Liver (tissue), 9 donors: ENCODE measurements around the gene ZDHHC14. TPM values are rescaled to one million over a fixed set of nuclear protein-coding genes. Genes with fewer than 3 reads are reported as not detected.

Source experiments
- DNase-seq: peaks from one replicate; pipeline ENCODE4 v3.0.0-alpha.2; 2017; ENCODE audit warnings: low spot score
- H3K27ac ChIP-seq, 2 donors: one replicate each; pipeline ENCODE4 v1.7.0; 2013; ENCODE audit warnings: inconsistent platforms in 2 of 2, low read length in 2 of 2, control low read depth in 1 of 2, low read depth in 1 of 2, mild to moderate bottlenecking in 1 of 2
- H3K27me3 ChIP-seq, 4 donors: one replicate each; pipeline versions ENCODE4 v1.6.1 to v1.7.0; 2013; ENCODE audit warnings: low read length in 3 of 4, inconsistent platforms in 1 of 4, mild to moderate bottlenecking in 1 of 4, moderate library complexity in 1 of 4; ENCODE audit not compliant: control insufficient read depth in 4 of 4, insufficient read depth in 4 of 4
- H3K36me3 ChIP-seq, 4 donors: one replicate each; pipeline versions ENCODE4 v1.6.1 to v1.7.0; 2013; ENCODE audit warnings: low read length in 3 of 4, mild to moderate bottlenecking in 3 of 4, low read depth in 1 of 4, moderate library complexity in 1 of 4; ENCODE audit not compliant: control insufficient read depth in 4 of 4, insufficient read depth in 3 of 4
- H3K4me1 ChIP-seq, 4 donors: one replicate each; pipeline versions ENCODE4 v1.6.1 to v1.7.0; 2013; ENCODE audit warnings: low read length in 3 of 4, mild to moderate bottlenecking in 3 of 4, moderate library complexity in 1 of 4; ENCODE audit not compliant: control insufficient read depth in 4 of 4, insufficient read depth in 4 of 4
- H3K4me3 ChIP-seq, 3 donors: one replicate each; pipeline versions ENCODE4 v1.6.1 to v1.7.0; 2013; ENCODE audit warnings: low read length in 3 of 3, control low read depth in 1 of 3, low read depth in 1 of 3, mild to moderate bottlenecking in 1 of 3
- H3K9ac ChIP-seq, 2 donors: one replicate each; pipeline ENCODE4 v1.7.0; 2013; ENCODE audit warnings: low read length in 2 of 2, mild to moderate bottlenecking in 2 of 2, moderate library complexity in 2 of 2, control low read depth in 1 of 2, low read depth in 1 of 2
- H3K9me3 ChIP-seq, 4 donors: one replicate each; pipeline versions ENCODE4 v1.6.1 to v1.7.0; 2013; ENCODE audit warnings: low read length in 3 of 4; ENCODE audit not compliant: control insufficient read depth in 4 of 4
- FOXA1 ChIP-seq: IDR thresholded peaks from 2 replicates; pipeline ENCODE4 v1.6.1; 2016; ENCODE audit warnings: antibody characterized with exemption
- GABPA ChIP-seq, 2 donors: IDR thresholded peaks in 1 of 2; conservative IDR thresholded peaks in 1 of 2; 2 replicates each; pipeline ENCODE4 v1.6.1; 2016; ENCODE audit warnings: antibody characterized with exemption in 2 of 2, mild to moderate bottlenecking in 1 of 2, moderate library complexity in 1 of 2
- HNF4G ChIP-seq: IDR thresholded peaks from 2 replicates; pipeline ENCODE4 v1.6.1; 2016; ENCODE audit warnings: antibody characterized with exemption
- JUND ChIP-seq, 2 donors: IDR thresholded peaks; 2 replicates each; pipeline ENCODE4 v1.6.1; 2016; ENCODE audit warnings: antibody characterized with exemption in 2 of 2
- RAD21 ChIP-seq, 2 donors: IDR thresholded peaks; 2 replicates each; pipeline ENCODE4 v1.6.1; 2016; ENCODE audit warnings: antibody characterized with exemption in 2 of 2, mild to moderate bottlenecking in 2 of 2
- RXRA ChIP-seq, 2 donors: IDR thresholded peaks; 2 replicates each; pipeline ENCODE4 v1.6.1; 2017 to 2018; ENCODE audit warnings: antibody characterized with exemption in 2 of 2, mild to moderate bottlenecking in 1 of 2
- TAF1 ChIP-seq: conservative IDR thresholded peaks from 2 replicates; pipeline ENCODE4 v1.6.1; 2016; ENCODE audit warnings: antibody characterized with exemption, mild to moderate bottlenecking
- YY1 ChIP-seq: IDR thresholded peaks from 2 replicates; pipeline ENCODE4 v1.6.1; 2016; ENCODE audit warnings: antibody characterized with exemption, mild to moderate bottlenecking
- WGBS: extraction: QIAGEN DNeasy Blood & Tissue Kit; methylation state at CpG from one replicate; pipeline ENCODE4 v1.1.7; 2013; 5-methylcytosine and 5-hydroxymethylcytosine counted together
- polyA plus RNA-seq, 2 donors: library from polyadenylated mRNA; stranded (reverse) in 1 of 2; unstranded in 1 of 2; fragments of 200-250 nt in 1 of 2; fragments of >200 nt in 1 of 2; fragmentation: Nextera tagmentation in 1 of 2; extraction: Ambion mirVana in 1 of 2; gene quantifications; one replicate each; pipeline versions ENCODE4 v1.2.1 to v1.2.3, GENCODE V29; 2013 to 2015
- total RNA-seq, 2 donors: library from RNA; depleted of rRNA; stranded (reverse); fragments of >200 nt; gene quantifications; one replicate each; pipeline ENCODE4 v1.2.3, GENCODE V29; 2014
- TF ChIP-seq, protein P1 (sequence below): fragments of 150-350 bp; IDR thresholded peaks from 2 replicates; pipeline ENCODE4 v1.5.1; 2017; ENCODE audit warnings: improper control_type of control experiment, low read depth, low read length; ENCODE audit not compliant: missing input control
- TF ChIP-seq, protein P2 (sequence below): IDR thresholded peaks from 2 replicates; pipeline ENCODE4 v1.6.1; 2016; ENCODE audit warnings: antibody characterized with exemption
- TF ChIP-seq, protein P3 (sequence below): IDR thresholded peaks from 2 replicates; pipeline ENCODE4 v1.6.1; 2016; ENCODE audit warnings: antibody characterized with exemption
- TF ChIP-seq, protein P4 (sequence below): IDR thresholded peaks from 2 replicates; pipeline ENCODE4 v1.6.1; 2016; ENCODE audit warnings: antibody characterized with exemption
- donor health status: healthy.
- donor health status: healthy.
- donor health status: healthy.
- donor health status: healthy.
- donor health status: healthy.

The ZDHHC14 gene
- total and polyA plus RNA-seq, 4 donors, result 4.4 to 11.7 (median 8.4) TPM

DNA sequence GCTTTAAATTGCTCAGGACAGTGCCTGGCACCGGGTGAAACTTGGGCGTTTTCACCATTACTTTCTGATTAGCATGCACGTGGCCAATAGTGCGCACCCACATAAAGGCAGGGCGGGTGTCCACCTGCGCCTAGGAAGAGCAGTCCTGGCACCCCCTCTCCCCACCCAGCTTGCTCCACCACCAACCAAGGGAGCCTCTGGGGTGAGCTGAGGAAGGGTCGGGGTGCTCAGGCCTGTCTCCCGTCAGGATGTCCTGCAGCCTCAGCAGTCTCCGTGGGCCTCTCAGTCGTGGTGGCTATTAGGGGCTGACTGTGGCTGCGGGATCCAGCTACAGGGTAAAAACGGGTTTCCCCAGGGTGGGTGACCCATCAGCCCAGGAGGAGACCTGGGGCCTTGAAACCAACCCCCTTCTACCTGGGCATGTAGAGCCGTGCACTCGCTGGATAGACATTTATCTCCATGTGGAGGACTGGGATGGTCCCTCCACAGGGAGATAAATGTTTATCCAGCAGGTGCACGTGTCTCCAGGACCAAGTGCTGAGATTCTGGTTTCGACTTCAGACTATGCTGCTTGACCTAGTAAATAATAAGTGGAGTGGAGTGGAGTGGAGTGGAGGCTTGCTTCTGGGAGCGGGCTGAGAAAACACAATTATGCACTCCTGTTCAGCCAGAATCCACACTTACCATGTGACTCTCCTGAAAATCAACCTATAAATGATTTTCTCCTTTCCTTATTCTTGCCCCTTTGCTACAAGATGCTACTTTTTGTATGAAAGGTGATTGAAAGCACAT is 91.1 kb downstream of the ZDHHC14 start:
- DNase-seq, result no peak
- WGBS, result 96% methylated on average over 17 of the region's 17 CpGs
- no peak overlapping the region for H3K9ac ChIP-seq
- H3K9me3 ChIP-seq, result no peaks in the 10 kb centered on the region
- H3K36me3 ChIP-seq, result no peaks in the 10 kb centered on the region
- no peak overlapping the region for H3K27ac ChIP-seq
- H3K27me3 ChIP-seq, result no peaks in the 10 kb centered on the region
- peaks cover 0 to 3% (median 0%) of the 10 kb centered on the region in 4 donors for H3K4me1 ChIP-seq
- TF ChIP-seq RXRA (IDR thresholded peaks at IDR 0.05), result no peak
- no peak for TF ChIP-seq JUND (IDR thresholded peaks at IDR 0.05)
- TF ChIP-seq RAD21 (IDR thresholded peaks at IDR 0.05), result no peak
- TF ChIP-seq HNF4G, result no peak
- TF ChIP-seq, protein P1, sequence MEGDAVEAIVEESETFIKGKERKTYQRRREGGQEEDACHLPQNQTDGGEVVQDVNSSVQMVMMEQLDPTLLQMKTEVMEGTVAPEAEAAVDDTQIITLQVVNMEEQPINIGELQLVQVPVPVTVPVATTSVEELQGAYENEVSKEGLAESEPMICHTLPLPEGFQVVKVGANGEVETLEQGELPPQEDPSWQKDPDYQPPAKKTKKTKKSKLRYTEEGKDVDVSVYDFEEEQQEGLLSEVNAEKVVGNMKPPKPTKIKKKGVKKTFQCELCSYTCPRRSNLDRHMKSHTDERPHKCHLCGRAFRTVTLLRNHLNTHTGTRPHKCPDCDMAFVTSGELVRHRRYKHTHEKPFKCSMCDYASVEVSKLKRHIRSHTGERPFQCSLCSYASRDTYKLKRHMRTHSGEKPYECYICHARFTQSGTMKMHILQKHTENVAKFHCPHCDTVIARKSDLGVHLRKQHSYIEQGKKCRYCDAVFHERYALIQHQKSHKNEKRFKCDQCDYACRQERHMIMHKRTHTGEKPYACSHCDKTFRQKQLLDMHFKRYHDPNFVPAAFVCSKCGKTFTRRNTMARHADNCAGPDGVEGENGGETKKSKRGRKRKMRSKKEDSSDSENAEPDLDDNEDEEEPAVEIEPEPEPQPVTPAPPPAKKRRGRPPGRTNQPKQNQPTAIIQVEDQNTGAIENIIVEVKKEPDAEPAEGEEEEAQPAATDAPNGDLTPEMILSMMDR, result no peak
- H3K4me3 ChIP-seq, result no peak overlapping the region

DNA sequence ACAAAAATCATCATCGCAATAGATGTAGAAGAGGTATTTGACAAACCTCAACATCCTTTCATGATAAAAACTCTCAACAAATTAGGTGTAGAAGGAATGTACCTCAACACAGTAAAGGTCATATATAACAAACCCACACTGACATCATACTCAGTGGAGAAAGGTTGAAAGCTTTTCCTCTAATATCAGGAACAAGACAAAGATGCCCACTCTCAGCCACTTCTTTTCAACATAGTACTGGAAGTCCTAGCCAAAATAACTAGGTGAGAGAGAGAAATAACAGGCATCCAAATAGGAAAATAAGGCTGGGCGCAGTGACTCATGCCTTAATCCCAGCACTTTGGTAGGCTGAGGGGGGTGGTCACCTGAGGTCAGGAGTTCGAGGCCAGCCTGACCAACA is 95.8 kb downstream of the ZDHHC14 start:
- no peaks in the 10 kb centered on the region for H3K27me3 ChIP-seq
- H3K27ac ChIP-seq, result no peak overlapping the region
- no peak overlapping the region for H3K9ac ChIP-seq
- no peak overlapping the region for H3K4me3 ChIP-seq
- WGBS, result 97% methylated on average over 3 of the region's 3 CpGs
- TF ChIP-seq, protein P2, sequence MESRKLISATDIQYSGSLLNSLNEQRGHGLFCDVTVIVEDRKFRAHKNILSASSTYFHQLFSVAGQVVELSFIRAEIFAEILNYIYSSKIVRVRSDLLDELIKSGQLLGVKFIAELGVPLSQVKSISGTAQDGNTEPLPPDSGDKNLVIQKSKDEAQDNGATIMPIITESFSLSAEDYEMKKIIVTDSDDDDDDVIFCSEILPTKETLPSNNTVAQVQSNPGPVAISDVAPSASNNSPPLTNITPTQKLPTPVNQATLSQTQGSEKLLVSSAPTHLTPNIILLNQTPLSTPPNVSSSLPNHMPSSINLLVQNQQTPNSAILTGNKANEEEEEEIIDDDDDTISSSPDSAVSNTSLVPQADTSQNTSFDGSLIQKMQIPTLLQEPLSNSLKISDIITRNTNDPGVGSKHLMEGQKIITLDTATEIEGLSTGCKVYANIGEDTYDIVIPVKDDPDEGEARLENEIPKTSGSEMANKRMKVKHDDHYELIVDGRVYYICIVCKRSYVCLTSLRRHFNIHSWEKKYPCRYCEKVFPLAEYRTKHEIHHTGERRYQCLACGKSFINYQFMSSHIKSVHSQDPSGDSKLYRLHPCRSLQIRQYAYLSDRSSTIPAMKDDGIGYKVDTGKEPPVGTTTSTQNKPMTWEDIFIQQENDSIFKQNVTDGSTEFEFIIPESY, result no peak
- TF ChIP-seq RXRA (IDR thresholded peaks at IDR 0.05), result no peak
- no peak for TF ChIP-seq FOXA1
- TF ChIP-seq, protein P3, sequence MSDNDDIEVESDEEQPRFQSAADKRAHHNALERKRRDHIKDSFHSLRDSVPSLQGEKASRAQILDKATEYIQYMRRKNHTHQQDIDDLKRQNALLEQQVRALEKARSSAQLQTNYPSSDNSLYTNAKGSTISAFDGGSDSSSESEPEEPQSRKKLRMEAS, result no peak
- no peak for TF ChIP-seq TAF1
- TF ChIP-seq GABPA (IDR thresholded peaks at IDR 0.05 in 1 of 2, conservative IDR thresholded peaks at IDR 0.05 in 1 of 2), result no peak
- TF ChIP-seq RAD21 (IDR thresholded peaks at IDR 0.05), result no peak
- TF ChIP-seq, protein P4, sequence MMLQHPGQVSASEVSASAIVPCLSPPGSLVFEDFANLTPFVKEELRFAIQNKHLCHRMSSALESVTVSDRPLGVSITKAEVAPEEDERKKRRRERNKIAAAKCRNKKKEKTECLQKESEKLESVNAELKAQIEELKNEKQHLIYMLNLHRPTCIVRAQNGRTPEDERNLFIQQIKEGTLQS, result no peak
- TF ChIP-seq, protein P1, result no peak
- TF ChIP-seq YY1, result no peak
- H3K36me3 ChIP-seq, result no peaks in the 10 kb centered on the region
- no peak for DNase-seq
- H3K9me3 ChIP-seq, result no peaks in the 10 kb centered on the region
- H3K4me1 ChIP-seq, result peaks cover 0 to 11% (median 6%) of the 10 kb centered on the region in 4 donors
